Measurements from ENCODE around the gene ZNF507.

ZNF507 gene

DNA sequence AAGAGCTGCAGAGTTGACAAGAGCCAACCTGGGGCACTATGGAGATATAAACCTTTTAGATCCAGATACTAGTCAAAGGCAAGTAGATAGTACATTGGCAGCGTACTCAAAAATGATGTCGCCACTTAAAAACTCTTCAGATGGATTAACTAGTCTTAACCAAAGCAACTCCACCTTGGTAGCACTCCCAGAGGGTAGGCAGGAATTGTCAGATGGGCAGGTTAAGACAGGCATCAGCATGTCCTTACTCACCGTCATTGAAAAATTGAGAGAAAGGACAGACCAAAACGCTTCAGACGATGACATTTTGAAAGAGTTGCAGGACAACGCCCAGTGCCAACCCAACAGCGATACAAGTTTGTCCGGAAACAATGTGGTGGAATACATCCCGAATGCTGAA lies 8.9 kb downstream of the ZNF507 start:
- H3K79me2 ChIP-seq (ENCODE audit: control insufficient read depth, insufficient read depth, low read length, unreplicated experiment) = peaks cover 53% of the 10 kb centered on the region
- H3K4me3 ChIP-seq (ENCODE audit: low read depth, low read length) = no peak overlapping the region
- H3K36me3 ChIP-seq (ENCODE audit: insufficient read depth, low read length) = peaks cover 35% of the 10 kb centered on the region
- no peak overlapping the region for H3K27ac ChIP-seq (ENCODE audit: low read depth, low read length)
- peaks cover 32% of the 10 kb centered on the region for H3K4me1 ChIP-seq (ENCODE audit: control insufficient read depth, insufficient read depth, low read length, unreplicated experiment)
- H3K27me3 ChIP-seq (ENCODE audit: insufficient read depth, low read length) = no peaks in the 10 kb centered on the region
- H2AFZ ChIP-seq (ENCODE audit: low read length, unreplicated experiment) = no peak overlapping the region

DNA sequence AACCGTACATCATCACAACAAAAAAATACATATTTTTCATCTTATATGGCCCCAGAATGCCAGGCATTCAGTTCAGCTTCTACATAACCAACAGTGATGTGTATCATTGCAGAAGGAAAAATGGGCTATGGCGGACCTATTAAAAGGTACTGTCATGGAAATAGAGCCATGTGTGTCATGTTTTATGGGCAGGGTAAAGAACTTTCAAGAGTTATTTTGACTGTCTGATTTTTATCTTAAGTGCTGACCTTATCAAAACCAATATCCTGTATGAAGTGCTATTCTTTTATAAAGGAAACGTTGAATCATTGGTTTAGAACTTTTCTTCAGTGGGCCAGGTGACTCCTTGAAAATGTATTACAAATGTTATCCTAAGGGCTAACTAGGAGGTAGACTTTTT lies 9.9 kb downstream of the ZNF507 start:
- peaks cover 40% of the 10 kb centered on the region for H3K36me3 ChIP-seq (ENCODE audit: insufficient read depth, low read length)
- peaks cover 53% of the 10 kb centered on the region for H3K79me2 ChIP-seq (ENCODE audit: control insufficient read depth, insufficient read depth, low read length, unreplicated experiment)

DNA sequence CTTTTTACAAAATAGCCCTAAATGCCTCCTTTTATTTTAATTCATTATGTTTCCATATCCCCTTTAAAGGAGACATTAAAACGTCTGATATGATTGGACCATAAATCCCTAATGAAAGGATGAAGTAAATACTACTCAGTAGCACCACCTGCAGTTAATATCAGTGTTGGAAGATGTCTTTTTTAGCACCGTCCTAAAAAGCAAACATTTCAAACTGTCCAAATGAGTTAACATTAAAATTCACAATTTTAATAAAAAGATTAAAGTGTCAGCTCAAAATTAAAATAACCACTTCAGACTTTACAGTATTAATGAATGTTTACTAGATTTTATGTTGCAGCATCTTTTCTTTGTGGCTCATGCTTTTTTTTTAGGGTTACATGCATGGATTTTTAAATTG lies 12.3 kb downstream of the ZNF507 start:
- H3K4me3 ChIP-seq (ENCODE audit: low read depth, low read length) = no peak overlapping the region
- H3K79me2 ChIP-seq (ENCODE audit: control insufficient read depth, insufficient read depth, low read length, unreplicated experiment) = peaks cover 49% of the 10 kb centered on the region
- no peak overlapping the region for H3K27ac ChIP-seq (ENCODE audit: low read depth, low read length)
- H2AFZ ChIP-seq (ENCODE audit: low read length, unreplicated experiment) = no peak overlapping the region
- peaks cover 36% of the 10 kb centered on the region for H3K36me3 ChIP-seq (ENCODE audit: insufficient read depth, low read length)
- H3K27me3 ChIP-seq (ENCODE audit: insufficient read depth, low read length) = no peaks in the 10 kb centered on the region
- H3K4me1 ChIP-seq (ENCODE audit: control insufficient read depth, insufficient read depth, low read length, unreplicated experiment) = peaks cover 1% of the 10 kb centered on the region

More for the DNA sequence above, 9.9 kb downstream of the ZNF507 start:
- Histone ChIP-seq H3K27me3 (ENCODE audit: insufficient read depth, low read length) (no peaks in the 10 kb centered on the region), H3K27ac (ENCODE audit: low read depth, low read length) (no peak overlapping the region), H2AFZ (ENCODE audit: low read length, unreplicated experiment) (no peak overlapping the region), H3K4me3 (ENCODE audit: low read depth, low read length) (no peak overlapping the region), H3K4me1 (ENCODE audit: control insufficient read depth, insufficient read depth, low read length, unreplicated experiment) (peaks cover 22% of the 10 kb centered on the region)

DNA sequence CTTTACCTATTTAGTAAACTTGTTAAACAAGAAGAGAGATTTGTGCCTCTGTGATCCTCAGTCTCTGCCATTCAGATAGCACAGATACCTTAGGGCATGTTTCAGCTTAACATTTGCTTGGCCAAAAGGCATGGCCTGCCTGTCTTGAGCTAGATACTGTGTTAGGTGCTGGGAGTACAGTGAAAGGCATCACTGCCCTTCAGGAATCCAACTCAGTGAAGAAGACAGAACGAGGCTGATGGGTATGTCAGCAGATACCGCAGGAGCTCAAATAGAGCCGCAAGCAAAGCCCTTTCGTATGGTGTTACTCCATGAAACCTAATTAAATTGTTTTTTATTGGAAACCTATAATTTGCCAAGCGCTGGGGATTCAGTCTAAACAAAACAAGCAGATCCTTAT lies 12.9 kb downstream of the ZNF507 start:
- Histone ChIP-seq H3K79me2 (ENCODE audit: control insufficient read depth, insufficient read depth, low read length, unreplicated experiment) (peaks cover 44% of the 10 kb centered on the region), H3K36me3 (ENCODE audit: insufficient read depth, low read length) (peaks cover 30% of the 10 kb centered on the region), H3K4me1 (ENCODE audit: control insufficient read depth, insufficient read depth, low read length, unreplicated experiment) (no peaks in the 10 kb centered on the region)

DNA sequence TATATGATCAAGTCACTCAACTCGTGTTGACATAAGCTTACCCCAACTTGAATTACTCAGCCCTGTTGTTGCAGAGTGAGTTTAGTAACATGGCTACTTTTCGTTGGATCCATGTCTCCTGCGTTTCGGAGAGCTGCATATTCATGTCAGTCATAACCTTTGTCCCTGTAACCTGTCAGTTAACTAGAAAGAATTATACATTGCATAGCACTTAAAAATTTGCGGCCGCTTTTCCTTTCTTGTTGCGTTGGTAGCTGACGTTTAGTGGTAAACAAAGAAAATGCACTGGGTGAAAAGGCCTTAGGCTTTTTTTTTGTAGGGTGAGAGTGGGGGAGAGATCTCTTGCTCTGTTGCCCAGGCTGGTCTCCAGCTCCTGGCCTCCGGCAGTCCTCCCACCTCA lies 14.2 kb downstream of the ZNF507 start:
- H3K79me2 ChIP-seq (ENCODE audit: control insufficient read depth, insufficient read depth, low read length, unreplicated experiment) = peaks cover 37% of the 10 kb centered on the region
- H2AFZ ChIP-seq (ENCODE audit: low read length, unreplicated experiment) = no peak overlapping the region
- H3K27me3 ChIP-seq (ENCODE audit: insufficient read depth, low read length) = no peaks in the 10 kb centered on the region
- peaks cover 21% of the 10 kb centered on the region for H3K36me3 ChIP-seq (ENCODE audit: insufficient read depth, low read length)
- H3K27ac ChIP-seq (ENCODE audit: low read depth, low read length) = no peak overlapping the region
- no peaks in the 10 kb centered on the region for H3K4me1 ChIP-seq (ENCODE audit: control insufficient read depth, insufficient read depth, low read length, unreplicated experiment)
- no peak overlapping the region for H3K4me3 ChIP-seq (ENCODE audit: low read depth, low read length)

More for the DNA sequence above, 12.9 kb downstream of the ZNF507 start:
- Histone ChIP-seq H3K4me3 (ENCODE audit: low read depth, low read length) (no peak overlapping the region), H3K27me3 (ENCODE audit: insufficient read depth, low read length) (no peaks in the 10 kb centered on the region), H2AFZ (ENCODE audit: low read length, unreplicated experiment) (no peak overlapping the region), H3K27ac (ENCODE audit: low read depth, low read length) (no peak overlapping the region)

DNA sequence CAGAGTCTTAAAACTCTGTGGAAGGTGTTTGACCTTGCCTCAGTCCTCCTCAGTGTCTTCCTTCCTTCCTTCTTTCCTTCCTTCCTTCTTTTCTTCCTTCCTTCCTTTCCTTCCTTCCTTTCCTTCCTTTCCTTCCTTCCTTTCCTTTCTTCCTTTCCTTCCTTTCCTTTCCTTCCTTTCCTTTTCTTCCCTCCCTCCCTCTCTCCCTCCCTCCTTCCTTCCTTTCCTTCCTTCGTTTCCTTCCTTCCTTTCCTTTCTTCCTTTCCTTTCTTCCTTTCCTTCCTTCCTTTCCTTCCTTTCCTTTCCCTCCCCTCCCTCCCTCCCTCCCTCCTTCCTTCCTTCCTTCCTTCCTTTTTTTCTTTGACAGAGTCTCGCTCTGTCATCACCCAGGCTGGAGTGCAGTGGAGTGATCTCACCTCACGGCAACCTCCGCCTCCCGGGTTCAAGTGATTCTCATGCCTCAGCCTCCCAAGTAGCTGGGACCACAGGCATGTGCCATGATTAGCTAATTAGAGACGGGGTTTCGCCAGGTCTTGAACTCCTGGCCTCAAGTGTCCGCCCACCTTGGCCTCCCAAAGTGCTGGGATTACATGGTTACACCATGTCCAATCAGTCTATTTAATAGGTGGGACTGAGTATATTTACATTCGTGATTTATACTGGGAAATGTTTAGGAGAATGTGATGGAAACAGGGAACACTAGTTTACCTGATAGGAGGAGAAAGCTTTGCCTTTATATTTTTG lies 16.3 kb downstream of the ZNF507 start:
- Histone ChIP-seq H3K4me3 (ENCODE audit: low read depth, low read length) (no peak overlapping the region), H3K4me1 (ENCODE audit: control insufficient read depth, insufficient read depth, low read length, unreplicated experiment) (no peaks in the 10 kb centered on the region), H3K36me3 (ENCODE audit: insufficient read depth, low read length) (peaks cover 21% of the 10 kb centered on the region), H3K27ac (ENCODE audit: low read depth, low read length) (no peak overlapping the region), H3K79me2 (ENCODE audit: control insufficient read depth, insufficient read depth, low read length, unreplicated experiment) (peaks cover 32% of the 10 kb centered on the region), H3K27me3 (ENCODE audit: insufficient read depth, low read length) (no peaks in the 10 kb centered on the region), H2AFZ (ENCODE audit: low read length, unreplicated experiment) (no peak overlapping the region)

DNA sequence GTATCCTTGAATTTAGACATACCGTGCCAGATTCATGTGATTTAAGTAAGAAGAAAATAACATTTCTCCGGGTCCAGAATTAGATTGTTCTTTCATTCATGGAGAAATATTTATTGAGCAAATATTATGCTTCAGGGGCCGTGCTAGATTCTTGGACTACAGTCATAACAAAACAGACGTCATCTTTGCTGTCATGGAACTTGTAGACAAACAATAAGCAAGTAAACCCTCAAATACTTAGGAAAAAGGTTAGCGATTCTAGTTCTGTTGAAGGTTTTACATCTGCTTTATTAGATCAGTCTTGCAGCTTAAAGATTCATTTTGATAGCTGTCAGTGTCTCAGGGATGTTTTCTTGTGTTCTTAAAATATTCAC lies 16.9 kb downstream of the ZNF507 start:
- peaks cover 21% of the 10 kb centered on the region for H3K36me3 ChIP-seq (ENCODE audit: insufficient read depth, low read length)
- H3K27ac ChIP-seq (ENCODE audit: low read depth, low read length) = no peak overlapping the region
- H3K79me2 ChIP-seq (ENCODE audit: control insufficient read depth, insufficient read depth, low read length, unreplicated experiment) = peaks cover 38% of the 10 kb centered on the region
- H3K27me3 ChIP-seq (ENCODE audit: insufficient read depth, low read length) = no peaks in the 10 kb centered on the region
- H2AFZ ChIP-seq (ENCODE audit: low read length, unreplicated experiment) = no peak overlapping the region
- H3K4me3 ChIP-seq (ENCODE audit: low read depth, low read length) = no peak overlapping the region
- H3K4me1 ChIP-seq (ENCODE audit: control insufficient read depth, insufficient read depth, low read length, unreplicated experiment) = no peaks in the 10 kb centered on the region

DNA sequence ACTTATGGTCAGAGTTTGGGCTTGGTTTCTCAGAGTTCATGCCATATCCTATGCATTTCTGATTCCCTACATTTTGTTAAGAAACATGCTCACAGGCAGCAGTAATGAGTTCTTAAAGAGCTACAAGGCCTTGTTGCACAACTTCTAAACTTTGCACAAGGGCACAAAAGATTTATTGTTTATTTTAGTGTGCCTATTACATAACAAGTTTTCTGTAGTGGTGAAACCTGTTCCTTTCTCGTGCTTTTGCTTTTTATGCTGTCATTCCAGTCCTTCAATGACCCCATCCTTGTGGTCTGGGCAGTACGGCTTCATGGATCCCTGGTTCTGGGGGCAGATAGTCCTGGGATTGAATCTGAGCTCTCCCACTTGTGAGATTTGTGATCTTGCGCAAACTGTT lies 17.8 kb downstream of the ZNF507 start:
- Histone ChIP-seq H3K4me1 (ENCODE audit: control insufficient read depth, insufficient read depth, low read length, unreplicated experiment) (no peaks in the 10 kb centered on the region), H2AFZ (ENCODE audit: low read length, unreplicated experiment) (no peak overlapping the region), H3K79me2 (ENCODE audit: control insufficient read depth, insufficient read depth, low read length, unreplicated experiment) (peaks cover 42% of the 10 kb centered on the region), H3K4me3 (ENCODE audit: low read depth, low read length) (no peak overlapping the region), H3K27ac (ENCODE audit: low read depth, low read length) (no peak overlapping the region), H3K36me3 (ENCODE audit: insufficient read depth, low read length) (peaks cover 21% of the 10 kb centered on the region), H3K27me3 (ENCODE audit: insufficient read depth, low read length) (no peaks in the 10 kb centered on the region)

DNA sequence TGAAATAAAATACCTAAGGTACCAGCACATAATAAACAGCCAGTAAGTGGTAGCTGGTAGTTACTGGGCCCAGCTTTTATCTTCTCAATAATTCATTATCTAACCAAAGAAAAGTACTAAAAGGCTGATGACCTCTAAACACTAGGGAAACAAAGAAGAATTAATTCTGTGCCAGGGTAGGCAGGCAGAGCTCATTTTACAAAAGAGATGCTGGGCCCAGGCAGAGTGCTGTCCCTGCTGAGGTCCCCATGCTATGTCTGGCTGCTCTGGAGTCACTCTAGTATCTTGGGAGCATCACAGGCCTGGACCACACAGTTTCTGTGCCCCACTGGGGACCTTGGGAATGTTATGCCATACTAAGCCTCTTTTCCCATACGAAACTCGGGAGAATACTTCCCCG lies 18.2 kb downstream of the ZNF507 start:
- no peak overlapping the region for H2AFZ ChIP-seq (ENCODE audit: low read length, unreplicated experiment)
- H3K4me1 ChIP-seq (ENCODE audit: control insufficient read depth, insufficient read depth, low read length, unreplicated experiment) = no peaks in the 10 kb centered on the region
- H3K27me3 ChIP-seq (ENCODE audit: insufficient read depth, low read length) = no peaks in the 10 kb centered on the region
- no peak overlapping the region for H3K27ac ChIP-seq (ENCODE audit: low read depth, low read length)
- peaks cover 19% of the 10 kb centered on the region for H3K36me3 ChIP-seq (ENCODE audit: insufficient read depth, low read length)
- no peak overlapping the region for H3K4me3 ChIP-seq (ENCODE audit: low read depth, low read length)
- peaks cover 45% of the 10 kb centered on the region for H3K79me2 ChIP-seq (ENCODE audit: control insufficient read depth, insufficient read depth, low read length, unreplicated experiment)

DNA sequence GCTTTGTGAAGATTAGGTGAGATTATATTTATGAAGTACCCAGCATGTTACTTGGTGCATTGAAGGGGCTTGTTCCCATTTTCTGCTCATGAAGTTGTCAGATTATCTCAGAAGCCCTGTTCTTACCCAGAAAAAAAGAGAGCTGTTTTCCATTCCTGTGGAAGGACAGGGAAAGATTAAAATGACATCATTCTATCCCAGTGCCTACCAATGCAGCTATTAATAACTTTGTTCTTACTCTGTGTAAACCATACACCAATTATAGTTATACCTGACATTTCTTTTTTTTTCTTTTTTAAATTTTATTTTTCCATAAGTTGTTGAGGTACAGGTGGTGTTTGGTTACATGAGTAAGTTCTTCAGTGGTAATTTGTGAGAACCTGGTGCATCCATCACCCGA lies 18.6 kb downstream of the ZNF507 start:
- Histone ChIP-seq H3K4me3 (ENCODE audit: low read depth, low read length) (no peak overlapping the region), H3K27me3 (ENCODE audit: insufficient read depth, low read length) (no peaks in the 10 kb centered on the region), H3K36me3 (ENCODE audit: insufficient read depth, low read length) (peaks cover 16% of the 10 kb centered on the region), H3K27ac (ENCODE audit: low read depth, low read length) (no peak overlapping the region), H3K79me2 (ENCODE audit: control insufficient read depth, insufficient read depth, low read length, unreplicated experiment) (peaks cover 46% of the 10 kb centered on the region), H3K4me1 (ENCODE audit: control insufficient read depth, insufficient read depth, low read length, unreplicated experiment) (no peaks in the 10 kb centered on the region), H2AFZ (ENCODE audit: low read length, unreplicated experiment) (no peak overlapping the region)

DNA sequence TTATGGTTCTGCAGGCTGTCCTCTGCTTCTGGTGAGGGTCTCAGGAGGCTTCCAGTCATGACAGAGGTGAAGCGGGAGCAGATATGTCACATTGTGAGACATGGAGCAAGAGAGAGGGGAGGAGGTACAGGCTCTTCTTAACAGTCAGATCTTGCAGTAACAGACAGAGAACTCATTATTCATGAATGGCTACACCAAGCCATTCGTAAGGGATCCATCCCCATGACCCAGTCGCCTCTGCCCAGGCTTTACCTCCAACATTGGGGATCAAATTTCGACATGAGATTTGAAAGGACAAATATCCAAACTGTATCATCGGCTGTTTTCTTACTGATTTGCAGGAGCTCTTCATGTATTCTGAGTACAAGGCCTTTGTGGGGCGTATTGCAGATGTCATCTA lies 21.7 kb downstream of the ZNF507 start:
- H2AFZ ChIP-seq (ENCODE audit: low read length, unreplicated experiment) = no peak overlapping the region
- H3K27ac ChIP-seq (ENCODE audit: low read depth, low read length) = no peak overlapping the region
- H3K4me3 ChIP-seq (ENCODE audit: low read depth, low read length) = no peak overlapping the region
- peaks cover 9% of the 10 kb centered on the region; the same call in 1 of the 2 replicates for H3K36me3 ChIP-seq (ENCODE audit: insufficient read depth, low read length)
- peaks cover 2% of the 10 kb centered on the region for H3K4me1 ChIP-seq (ENCODE audit: control insufficient read depth, insufficient read depth, low read length, unreplicated experiment)
- no peaks in the 10 kb centered on the region for H3K27me3 ChIP-seq (ENCODE audit: insufficient read depth, low read length)
- peaks cover 58% of the 10 kb centered on the region for H3K79me2 ChIP-seq (ENCODE audit: control insufficient read depth, insufficient read depth, low read length, unreplicated experiment)
